A549 (cell line): ENCODE data around the gene DPM3. TPM values are rescaled to one million over a fixed set of nuclear protein-coding genes. Genes with fewer than 3 reads are reported as not detected.

Experiments used
- ATAC-seq, 2 experiments: fragments of 200-7000 bp in 1 of 2; fragments of >200 bp in 1 of 2; cut with Nextera tagmentation in 1 of 2; cut with Tn5 transposase in 1 of 2; 3 replicates each; pipeline versions ENCODE4 v1.8.0 to v1.9.1; 2018 to 2020; ENCODE audit warnings: mild to moderate bottlenecking in 1 of 2, moderate library complexity in 1 of 2
- CTCF ChIA-PET: fragments of 300-600 bp; sonication (Branson Sonifier 250); formaldehyde crosslinking; extraction: SDS; loops from one replicate; lab custom pipeline; 2021; ENCODE audit warnings: antibody characterized with exemption, inconsistent platforms; lab: Yijun Ruan, JAX
- POLR2A ChIA-PET: fragments of 350-600 bp; formaldehyde crosslinking; extraction: SDS; loops from one replicate; lab custom pipeline; 2021; ENCODE audit warnings: antibody characterized with exemption, inconsistent platforms; lab: Yijun Ruan, JAX
- DNase-seq, 2 experiments: peaks; one replicate each; pipeline versions ENCODE4 v3.0.0 to v3.0.0-alpha.2; 2011 to 2016; ENCODE audit warnings: low read depth in 1 of 2, low spot score in 1 of 2
- FAIRE-seq: peaks from 2 replicates; lab custom pipeline; 2011; peaks lifted over from hg19 to GRCh38; lab: Jason Lieb, UNC
- H3K27ac ChIP-seq, 2 experiments: fragments of >200 bp; sonication (Bioruptor Twin); formaldehyde crosslinking; 3 replicates each; pipeline ENCODE4 v1.5.1; 2016 to 2017
- H3K4me1 ChIP-seq: fragments of >200 bp; sonication (Bioruptor Twin); formaldehyde crosslinking; 3 replicates; pipeline ENCODE4 v1.6.1; 2016
- H3K4me2 ChIP-seq: fragments of >200 bp; sonication (Bioruptor Twin); formaldehyde crosslinking; 3 replicates; pipeline ENCODE4 v1.6.1; 2016
- H3K4me3 ChIP-seq: fragments of >200 bp; sonication (Bioruptor Twin); formaldehyde crosslinking; 3 replicates; pipeline ENCODE4 v1.5.1; 2016
- H3K9me3 ChIP-seq: fragments of >200 bp; sonication (Bioruptor Twin); formaldehyde crosslinking; 3 replicates; pipeline ENCODE4 v1.6.1; 2016
- CEBPB ChIP-seq, 2 experiments: fragments of >200 bp in 1 of 2; sonication (Bioruptor Twin) in 1 of 2; formaldehyde crosslinking in 1 of 2; IDR thresholded peaks; 2 replicates each; pipeline ENCODE4 v1.6.1; 2012 to 2016
- CHD2 ChIP-seq: fragments of 150-350 bp; IDR thresholded peaks from 2 replicates; pipeline ENCODE4 v1.6.1; 2014; ENCODE audit warnings: low read length; ENCODE audit not compliant: partially characterized antibody
- CHD4 ChIP-seq: fragments of 200-600 bp; sonication (generic); IDR thresholded peaks from 2 replicates; pipeline ENCODE4 v1.6.1; 2016; ENCODE audit warnings: antibody characterized with exemption, mild to moderate bottlenecking, borderline replicate concordance
- CTCF ChIP-seq: fragments of >200 bp; sonication (Bioruptor Twin); formaldehyde crosslinking; IDR thresholded peaks from 3 replicates; pipeline ENCODE4 v1.5.1; 2016
- ELK1 ChIP-seq: fragments of 150-350 bp; IDR thresholded peaks from 2 replicates; pipeline ENCODE4 v1.6.1; 2014; ENCODE audit warnings: low read depth, mild to moderate bottlenecking, low read length
- FOSB ChIP-seq: fragments of 250-450 bp; sonication (Bioruptor Pico); IDR thresholded peaks from 2 replicates; pipeline ENCODE4 v1.5.0; 2020; ENCODE audit warnings: mild to moderate bottlenecking, moderate library complexity
- FOSL2 ChIP-seq, 2 experiments: fragments of 450-650 bp in 1 of 2; fragments of >200 bp in 1 of 2; sonication (Bioruptor Twin) in 1 of 2; formaldehyde crosslinking; IDR thresholded peaks; 2 replicates each; pipeline versions ENCODE4 v1.5.0 to v1.6.1; 2016 to 2020; ENCODE audit warnings: mild to moderate bottlenecking in 1 of 2, moderate library complexity in 1 of 2
- FOXS1 ChIP-seq: fragments of 250-450 bp; sonication (Bioruptor Pico); IDR thresholded peaks from 2 replicates; pipeline ENCODE4 v1.5.0; 2020; ENCODE audit warnings: mild to moderate bottlenecking, moderate library complexity
- HDAC2 ChIP-seq: fragments of 200-600 bp; sonication (generic); IDR thresholded peaks from 2 replicates; pipeline ENCODE4 v1.6.1; 2016
- JUN ChIP-seq, 2 experiments: fragments of >200 bp; sonication (Bioruptor Twin); formaldehyde crosslinking; IDR thresholded peaks; 2 replicates in 1 of 2; 3 replicates in 1 of 2; pipeline ENCODE4 v1.6.1; 2016 to 2017
- RAD21 ChIP-seq, 2 experiments: fragments of >200 bp in 1 of 2; sonication (Bioruptor Twin) in 1 of 2; formaldehyde crosslinking in 1 of 2; IDR thresholded peaks in 1 of 2; conservative IDR thresholded peaks in 1 of 2; 2 replicates in 1 of 2; 3 replicates in 1 of 2; pipeline ENCODE4 v1.6.1; 2012 to 2018; ENCODE audit warnings: inconsistent platforms in 1 of 2
- RARB ChIP-seq: fragments of 250-450 bp; sonication (Bioruptor Pico); IDR thresholded peaks from 2 replicates; pipeline ENCODE4 v1.8.0; 2021; ENCODE audit warnings: mild to moderate bottlenecking, moderate library complexity
- REST ChIP-seq: fragments of 200-600 bp; sonication (generic); IDR thresholded peaks from 2 replicates; pipeline ENCODE4 v1.6.1; 2016; ENCODE audit warnings: antibody characterized with exemption, mild to moderate bottlenecking, moderate library complexity
- RFX5 ChIP-seq: fragments of 450-650 bp; IDR thresholded peaks from 2 replicates; pipeline ENCODE4 v1.7.1; 2014; ENCODE audit warnings: antibody characterized with exemption, mild to moderate bottlenecking, moderate library complexity
- SMC3 ChIP-seq: fragments of >200 bp; sonication (Bioruptor Twin); formaldehyde crosslinking; IDR thresholded peaks from 3 replicates; pipeline ENCODE4 v1.6.1; 2018; ENCODE audit warnings: inconsistent platforms
- SREBF2 ChIP-seq: fragments of 450-650 bp; IDR thresholded peaks from 2 replicates; pipeline ENCODE4 v1.6.1; 2014; ENCODE audit warnings: mild to moderate bottlenecking, moderate library complexity
- TFCP2L1 ChIP-seq: fragments of 250-450 bp; sonication (Bioruptor Pico); IDR thresholded peaks from 2 replicates; pipeline ENCODE4 v1.5.0; 2021; ENCODE audit warnings: mild to moderate bottlenecking
- ZC3H11A ChIP-seq: fragments of 450-650 bp; IDR thresholded peaks from 2 replicates; pipeline ENCODE4 v1.6.1; 2014; ENCODE audit warnings: antibody characterized with exemption, mild to moderate bottlenecking
- ZFP36 ChIP-seq: fragments of 450-650 bp; IDR thresholded peaks from 2 replicates; pipeline ENCODE4 v1.6.1; 2014; ENCODE audit warnings: borderline replicate concordance; ENCODE audit not compliant: partially characterized antibody
- ZNF302 ChIP-seq: fragments of 250-450 bp; sonication (Bioruptor Pico); IDR thresholded peaks from 2 replicates; pipeline ENCODE4 v1.9.0; 2021; ENCODE audit warnings: inconsistent platforms, mild to moderate bottlenecking, moderate library complexity
- ZSCAN20 ChIP-seq: fragments of 250-450 bp; sonication (Bioruptor Pico); IDR thresholded peaks from 2 replicates; pipeline ENCODE4 v1.8.0; 2022; ENCODE audit warnings: mild to moderate bottlenecking, moderate library complexity
- WGBS: methylation state at CpG from one replicate; pipeline ENCODE4 v1.1.6; 2017; ENCODE audit errors: missing lambda C conversion rate; 5-methylcytosine and 5-hydroxymethylcytosine counted together
- polyA plus RNA-seq, 4 experiments: library from polyadenylated mRNA; depleted of rRNA in 3 of 4; stranded (reverse); fragments of >200 nt; fragmentation: RNase III in 1 of 4; extraction: RNeasy Plus Mini Kit Qiagen cat#74134 plus additional on column Dnase treatment in 1 of 4; gene quantifications; 2 replicates in 3 of 4; 3 replicates in 1 of 4; pipeline ENCODE4 v1.2.3, GENCODE V29; 2011 to 2017
- TF ChIP-seq, protein P1 (sequence below): fragments of >200 bp; sonication (Bioruptor Twin); formaldehyde crosslinking; IDR thresholded peaks from 2 replicates; pipeline ENCODE4 v1.6.1; 2016
- TF ChIP-seq, protein P2 (sequence below): IDR thresholded peaks from 2 replicates; pipeline ENCODE4 v1.6.1; 2012; ENCODE audit warnings: low read depth, borderline replicate concordance

DPM3 gene
- polyA plus RNA-seq, 2 of the 4 experiments (the other 2 are of a cell fraction): 22.8 to 80.3 TPM

DNA sequence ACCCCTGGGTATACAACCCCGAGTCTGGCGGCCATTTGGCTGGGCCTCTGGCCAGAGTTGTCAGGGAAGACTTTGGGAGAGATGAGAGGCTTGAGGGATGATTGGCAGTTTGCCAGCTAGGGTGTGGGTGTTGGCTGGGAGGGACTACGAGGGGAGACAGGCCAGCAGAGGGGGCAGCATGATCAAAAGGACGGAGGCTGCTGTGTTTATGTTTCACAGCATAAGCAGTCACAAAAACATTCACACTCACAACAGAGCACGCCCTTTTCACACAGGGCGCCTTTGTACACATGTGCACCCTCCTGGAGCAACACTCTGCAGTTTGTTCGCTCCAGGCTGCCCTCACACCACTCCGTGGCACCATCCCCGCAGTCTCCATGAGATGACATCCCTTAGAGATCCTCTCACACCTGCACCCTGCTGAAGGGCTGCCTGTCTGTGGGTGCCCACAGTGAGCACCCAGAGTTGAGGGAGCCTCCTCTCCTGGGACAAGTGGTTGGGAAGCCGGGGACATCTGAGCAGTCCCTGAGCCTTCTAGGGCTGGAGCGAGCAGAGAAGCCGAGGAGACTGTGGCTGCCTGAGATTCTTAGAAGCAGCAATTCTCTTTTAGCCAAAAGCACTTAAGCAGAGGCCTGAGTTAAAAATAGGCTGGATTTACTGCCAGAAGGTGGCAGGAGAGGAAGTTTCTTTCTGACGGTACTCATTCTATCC lies 46.3 kb downstream of the DPM3 start:
- CTCF ChIA-PET: interaction anchor here (2.4 to 13.8 kb wide), 5 partner anchors 8 to 79 kb away, joined by 22 to 384 read pairs (median 175); partner anchors contain the start of genes EFNA1, KRTCAP2, SLC50A1 and TRIM46
- FAIRE-seq: no peak
- POLR2A ChIA-PET: no interaction called here
- TF ChIP-seq ELK1: no peak
- TF ChIP-seq ZSCAN20: no peak
- TF ChIP-seq SREBF2: no peak
- TF ChIP-seq TFCP2L1: no peak
- TF ChIP-seq, protein P1, sequence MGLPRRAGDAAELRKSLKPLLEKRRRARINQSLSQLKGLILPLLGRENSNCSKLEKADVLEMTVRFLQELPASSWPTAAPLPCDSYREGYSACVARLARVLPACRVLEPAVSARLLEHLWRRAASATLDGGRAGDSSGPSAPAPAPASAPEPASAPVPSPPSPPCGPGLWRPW: no peak
- TF ChIP-seq HDAC2: no peak
- no peak for TF ChIP-seq ZFP36
- TF ChIP-seq, protein P2, sequence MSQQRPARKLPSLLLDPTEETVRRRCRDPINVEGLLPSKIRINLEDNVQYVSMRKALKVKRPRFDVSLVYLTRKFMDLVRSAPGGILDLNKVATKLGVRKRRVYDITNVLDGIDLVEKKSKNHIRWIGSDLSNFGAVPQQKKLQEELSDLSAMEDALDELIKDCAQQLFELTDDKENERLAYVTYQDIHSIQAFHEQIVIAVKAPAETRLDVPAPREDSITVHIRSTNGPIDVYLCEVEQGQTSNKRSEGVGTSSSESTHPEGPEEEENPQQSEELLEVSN: no peak
- TF ChIP-seq CHD4: no peak
- no peak for TF ChIP-seq CHD2
- TF ChIP-seq FOSB: no peak
- no peak for TF ChIP-seq FOXS1 (CRISPR knock-in tag)
- peak; percentile 74 for TF ChIP-seq CTCF
- no peak for TF ChIP-seq ZC3H11A
- no peak for TF ChIP-seq RARB (CRISPR knock-in tag)
- TF ChIP-seq REST: no peak
- TF ChIP-seq FOSL2 (IDR thresholded peaks at IDR 0.05): no peak
- no peak for TF ChIP-seq FOSL2 (CRISPR knock-in tag; IDR thresholded peaks at IDR 0.05)
- peak; percentile 85 for TF ChIP-seq SMC3
- no peak for TF ChIP-seq ZNF302 (CRISPR knock-in tag)
- no peak for TF ChIP-seq RFX5
- peak; percentile 73 to 76 for TF ChIP-seq RAD21 (conservative IDR thresholded peaks at IDR 0.05 in 1 of 2, IDR thresholded peaks at IDR 0.05 in 1 of 2)
- no peak for TF ChIP-seq JUN (IDR thresholded peaks at IDR 0.05)
- TF ChIP-seq CEBPB (IDR thresholded peaks at IDR 0.05): no peak
- peak in 1 of 2 experiments; percentile 66 for DNase-seq
- Histone ChIP-seq H3K4me3 (no peak overlapping the region), H3K27ac (peak overlapping the region in 1 of 2 experiments; percentile 41; a peak in 2 of 6 replicates), H3K9me3 (no peaks in the 10 kb centered on the region), H3K4me2 (peak overlapping the region; percentile 43), H3K4me1 (peaks cover 12% of the 10 kb centered on the region)
- 34% methylated on average over 11 of the region's 13 CpGs for WGBS
- ATAC-seq: peak; percentile 80 to 84
